ENCODE data around the gene HOXB3.
"Not testable (repeated sequence)": the region's sequence is repeated elsewhere in the genome, so short reads cannot be mapped to it uniquely, and the experiment has no call there.

HOXB3 gene

GRCh38 chr17:48520631-48521079 is 69.4 kb downstream of the HOXB3 start:
- DNase-seq = no peak

- no peak for DNase-seq
These were observed 70.6 kb downstream of the HOXB3 start for GRCh38 chr17:48519427-48519826.

- DNase-seq = no peak
These were observed 72.6 kb downstream of the HOXB3 start for GRCh38 chr17:48517478-48517877.

GRCh38 chr17:48515925-48516900 is 73.8 kb downstream of the HOXB3 start:
- DNase-seq = no peak

- no peak for DNase-seq
These were observed 75.6 kb downstream of the HOXB3 start for GRCh38 chr17:48514477-48514876.

GRCh38 chr17:48513666-48514455 is 76.2 kb downstream of the HOXB3 start:
- no peak for DNase-seq

- peak in 1 of 2 donors; percentile 28 for DNase-seq
These were observed 76.9 kb downstream of the HOXB3 start for GRCh38 chr17:48513097-48513496.

- DNase-seq = peak; percentile 19 to 33
These were observed 79.1 kb downstream of the HOXB3 start for GRCh38 chr17:48510761-48511604.

GRCh38 chr17:48510381-48510760 is 79.7 kb downstream of the HOXB3 start:
- no peak for DNase-seq

GRCh38 chr17:48509708-48510107 is 80.3 kb downstream of the HOXB3 start:
- not testable (repeated sequence) for DNase-seq

- DNase-seq = no peak
These were observed 83.8 kb downstream of the HOXB3 start for GRCh38 chr17:48506246-48506645.

GRCh38 chr17:48505788-48506187 is 84.3 kb downstream of the HOXB3 start:
- DNase-seq = peak; percentile 26 to 45

GRCh38 chr17:48504953-48505352 is 85.1 kb downstream of the HOXB3 start:
- no peak for DNase-seq

- DNase-seq = no peak
These were observed 86.3 kb downstream of the HOXB3 start for GRCh38 chr17:48503747-48504146.

GRCh38 chr17:48502901-48503300 is 87.1 kb downstream of the HOXB3 start:
- no peak for DNase-seq

- DNase-seq = no peak
These were observed 87.7 kb downstream of the HOXB3 start for GRCh38 chr17:48502312-48502711.

GRCh38 chr17:48500435-48501426 is 89.3 kb downstream of the HOXB3 start:
- no peak for DNase-seq

GRCh38 chr17:48499735-48500434 is 90.2 kb downstream of the HOXB3 start:
- no peak for DNase-seq

GRCh38 chr17:48499248-48499647 is 90.8 kb downstream of the HOXB3 start:
- no peak for DNase-seq
